Ovary (tissue), 9 donors: ENCODE results near the gene TTC22. TPM values are rescaled to one million over a fixed set of nuclear protein-coding genes. Genes with fewer than 3 reads are reported as not detected.

Source experiments
- DNase-seq, 5 donors: peaks; one replicate each; pipeline ENCODE4 v3.0.0-alpha.2; 2019 to 2020
- H3K27ac ChIP-seq, 2 donors: fragments of 200-600 bp; one replicate each; pipeline versions ENCODE4 v1.5.1 to v1.8.0; 2019 to 2022
- H3K27me3 ChIP-seq: fragments of 200-600 bp; one replicate; pipeline ENCODE4 v1.8.0; 2022
- H3K36me3 ChIP-seq: fragments of 200-600 bp; sonication (generic); one replicate; pipeline ENCODE4 v1.5.1; 2019
- H3K4me1 ChIP-seq: one replicate; pipeline ENCODE4 v1.8.1; 2013; ENCODE audit warnings: mild to moderate bottlenecking, moderate library complexity; ENCODE audit not compliant: insufficient read depth
- H3K4me3 ChIP-seq: fragments of 200-600 bp; sonication (generic); one replicate; pipeline ENCODE4 v1.5.1; 2017
- H3K9me3 ChIP-seq, 2 donors: fragments of 200-600 bp in 1 of 2; sonication (generic) in 1 of 2; one replicate each; pipeline versions ENCODE4 v1.5.1 to v1.8.1; 2013 to 2019; ENCODE audit warnings: mild to moderate bottlenecking in 1 of 2, moderate library complexity in 1 of 2
- CTCF ChIP-seq, 3 donors: fragments of 450-650 bp in 2 of 3; fragments of 200-600 bp in 1 of 3; IDR thresholded peaks; one replicate each; pipeline versions ENCODE4 v1.5.1 to v1.8.0; 2016 to 2022; ENCODE audit warnings: antibody characterized with exemption in 3 of 3, mild to moderate bottlenecking in 1 of 3
- EP300 ChIP-seq: sonication (generic); formaldehyde crosslinking; IDR thresholded peaks from one replicate; pipeline ENCODE4 v1.6.1; 2017; ENCODE audit warnings: antibody characterized with exemption
- POLR2A ChIP-seq: fragments of 450-650 bp; IDR thresholded peaks from one replicate; pipeline ENCODE4 v1.6.1; 2017; ENCODE audit warnings: antibody characterized with exemption, mild to moderate bottlenecking, moderate library complexity
- WGBS, 3 donors: extraction: QIAGEN DNeasy Blood & Tissue Kit in 1 of 3; methylation state at CpG; one replicate each; pipeline versions ENCODE4 v1.1.5 to v1.1.7; 2013 to 2017; 5-methylcytosine and 5-hydroxymethylcytosine counted together
- intact Hi-C, 4 donors: fragments of 100-400 bp; cut with DNase I; formaldehyde crosslinking; loops; one replicate each; pipeline versions ENCODE4 v1.11.0 to v1.15.1; 2022 to 2023
- polyA plus RNA-seq, 2 donors: library from polyadenylated mRNA; stranded (reverse); fragments of 200-250 nt in 1 of 2; fragments of 350-450 nt in 1 of 2; fragmentation: Illumina TruSeq in 1 of 2; extraction: RNeasy Lipid Tissue Mini Kit (QIAGEN cat#74804) in 1 of 2; gene quantifications; one replicate each; pipeline ENCODE4 v1.2.3, GENCODE V29; 2013 to 2014
- total RNA-seq, 7 donors: library from RNA; depleted of rRNA in 2 of 7; stranded (reverse); fragments of >200 nt in 2 of 7; fragmentation: NEBNext Ultra II Directional in 3 of 7; extraction: Animal tissue kit (Norgen Biotek cat#: 25700) in 3 of 7; gene quantifications; one replicate each; pipeline versions ENCODE4 v1.1.0 to v1.2.4, GENCODE V29; 2016 to 2023
- donor health status: DM: no; HTN: no; CAD: no; lungs with moderate emphysema.
- donor health status: DM: no; HTN: no; CAD: no.
- donor health status: Bipolar disorder and iron deficiency.
- donor health status: DM: yes; HTN: yes; CAD: no.
- donor health status: DM: no; HTN: no; CAD: no.
- donor health status: DM: yes; HTN: yes; CAD: no.

The TTC22 gene
- total and polyA plus RNA-seq, 9 donors: 0.13 to 9.1 (median 0.83) TPM

- 26 to 36% (median 29%) methylated on average over 7 of the region's 7 CpGs for WGBS, 3 donors
- Histone ChIP-seq H3K27me3 (no peaks in the 10 kb centered on the region), H3K4me3 (no peak overlapping the region), H3K36me3 (no peaks in the 10 kb centered on the region), H3K27ac (no peak overlapping the region), H3K4me1 (no peaks in the 10 kb centered on the region), H3K9me3 (no peaks in the 10 kb centered on the region)
- TF ChIP-seq CTCF (IDR thresholded peaks at IDR 0.05): no peak
- no peak for TF ChIP-seq EP300
- no peak for TF ChIP-seq POLR2A
- no peak for DNase-seq
- intact Hi-C loops: no loop called here
Observed at GRCh38 chr1:54792686-54793282, 8.3 kb downstream of the TTC22 start.

GRCh38 chr1:54791880-54792522 lies 9.1 kb downstream of the TTC22 start:
- no peak overlapping the region for H3K4me3 ChIP-seq
- H3K36me3 ChIP-seq: no peaks in the 10 kb centered on the region
- no peaks in the 10 kb centered on the region for H3K9me3 ChIP-seq
- no peaks in the 10 kb centered on the region for H3K27me3 ChIP-seq
- intact Hi-C loops: no loop called here
- no peaks in the 10 kb centered on the region for H3K4me1 ChIP-seq
- TF ChIP-seq POLR2A (no peak), CTCF (IDR thresholded peaks at IDR 0.05) (no peak), EP300 (no peak)
- no peak for DNase-seq
- no peak overlapping the region for H3K27ac ChIP-seq
- WGBS, 3 donors: 85 to 89% (median 87%) methylated on average over 13 of the region's 13 CpGs

- TF ChIP-seq EP300 (no peak), POLR2A (no peak), CTCF (IDR thresholded peaks at IDR 0.05) (no peak)
- intact Hi-C loops: no loop called here
- H3K27ac ChIP-seq: no peak overlapping the region
- H3K4me3 ChIP-seq: no peak overlapping the region
- H3K9me3 ChIP-seq: no peaks in the 10 kb centered on the region
- no peaks in the 10 kb centered on the region for H3K27me3 ChIP-seq
- no peak for DNase-seq
- no peaks in the 10 kb centered on the region for H3K36me3 ChIP-seq
- no peaks in the 10 kb centered on the region for H3K4me1 ChIP-seq
- WGBS, 3 donors: 25 to 32% (median 26%) methylated on average over 5 of the region's 5 CpGs
Observed at GRCh38 chr1:54788459-54788858, 12.7 kb downstream of the TTC22 start.

- TF ChIP-seq CTCF (IDR thresholded peaks at IDR 0.05): no peak
- intact Hi-C loops: no loop called here
- Histone ChIP-seq H3K4me1 (no peaks in the 10 kb centered on the region), H3K4me3 (no peak overlapping the region), H3K27ac (no peak overlapping the region), H3K9me3 (no peaks in the 10 kb centered on the region), H3K27me3 (no peaks in the 10 kb centered on the region), H3K36me3 (no peaks in the 10 kb centered on the region)
- 85 to 89% (median 87%) methylated on average over 10 to 11 of the region's 11 CpGs for WGBS, 3 donors
- no peak for DNase-seq
Observed at GRCh38 chr1:54787604-54788003, 13.5 kb downstream of the TTC22 start.
